HT-29 (cell line): Measurements from ENCODE around the gene AEBP2. TPM values are rescaled to one million over a fixed set of nuclear protein-coding genes. Genes with fewer than 3 reads are reported as not detected.
"Not testable (repeated sequence)": the region's sequence is repeated elsewhere in the genome, so short reads cannot be mapped to it uniquely, and the experiment has no call there.

ENCODE experiments used
- DNase-seq: peaks from one replicate; pipeline ENCODE4 v3.0.0-alpha.2; 2015; ENCODE audit warnings: low spot score
- total RNA-seq: library from RNA; depleted of rRNA; stranded (reverse); fragments of >200 nt; shearing (Covaris generic); gene quantifications from 2 replicates; pipeline ENCODE4 v1.2.3, GENCODE V29; 2014; rRNA removed

Gene AEBP2
- total RNA-seq, result 9.5 and 10.7 TPM in 2 replicates

- peak; percentile 77 for DNase-seq
These were observed at the start of gene AEBP2 for GRCh38 chr12:19439059-19440018. TSS of gene AEBP2 (plus strand) at chr12:19439492. CDS start at chr12:19439700, 208 bp downstream.

GRCh38 chr12:19390051-19390598 is 49.2 kb upstream of the AEBP2 start:
- DNase-seq, result no peak

- not testable (repeated sequence) for DNase-seq
These were observed 46.6 kb upstream of the AEBP2 start for GRCh38 chr12:19392644-19393043.

GRCh38 chr12:19394385-19394784 is 44.9 kb upstream of the AEBP2 start:
- DNase-seq, result no peak

- DNase-seq, result no peak
These were observed 41.8 kb upstream of the AEBP2 start for GRCh38 chr12:19397534-19397933.

GRCh38 chr12:19398376-19399363 is 40.6 kb upstream of the AEBP2 start:
- no peak for DNase-seq

- not testable (repeated sequence) for DNase-seq
These were observed 38.5 kb upstream of the AEBP2 start for GRCh38 chr12:19400649-19401285.

- no peak for DNase-seq
These were observed 37.1 kb upstream of the AEBP2 start for GRCh38 chr12:19402211-19402610.

GRCh38 chr12:19402743-19403431 is 36.4 kb upstream of the AEBP2 start:
- peak; percentile 52 for DNase-seq

- no peak for DNase-seq
These were observed 34.9 kb upstream of the AEBP2 start for GRCh38 chr12:19404242-19404880.

GRCh38 chr12:19409376-19409775 is 29.9 kb upstream of the AEBP2 start:
- DNase-seq, result no peak

- DNase-seq, result no peak
These were observed 29.1 kb upstream of the AEBP2 start for GRCh38 chr12:19410211-19410610.

GRCh38 chr12:19410629-19411185 is 28.6 kb upstream of the AEBP2 start:
- DNase-seq, result no peak

GRCh38 chr12:19411234-19412204 is 27.8 kb upstream of the AEBP2 start:
- DNase-seq, result no peak

- DNase-seq, result no peak
These were observed 26.4 kb upstream of the AEBP2 start for GRCh38 chr12:19412844-19413243.

GRCh38 chr12:19413582-19413981 is 25.7 kb upstream of the AEBP2 start:
- DNase-seq, result not testable (repeated sequence)

- no peak for DNase-seq
These were observed 23.7 kb upstream of the AEBP2 start for GRCh38 chr12:19415563-19415962.

- DNase-seq, result no peak
These were observed 20.2 kb upstream of the AEBP2 start for GRCh38 chr12:19419086-19419485.
